ENCODE data around the gene SLC25A43.
A peak's percentile ranks its signal among the peaks of the same experiment; 100 is the strongest.
"Not testable (repeated sequence)": the region's sequence is repeated elsewhere in the genome, so short reads cannot be mapped to it uniquely, and the experiment has no call there.

The SLC25A43 gene

DNA sequence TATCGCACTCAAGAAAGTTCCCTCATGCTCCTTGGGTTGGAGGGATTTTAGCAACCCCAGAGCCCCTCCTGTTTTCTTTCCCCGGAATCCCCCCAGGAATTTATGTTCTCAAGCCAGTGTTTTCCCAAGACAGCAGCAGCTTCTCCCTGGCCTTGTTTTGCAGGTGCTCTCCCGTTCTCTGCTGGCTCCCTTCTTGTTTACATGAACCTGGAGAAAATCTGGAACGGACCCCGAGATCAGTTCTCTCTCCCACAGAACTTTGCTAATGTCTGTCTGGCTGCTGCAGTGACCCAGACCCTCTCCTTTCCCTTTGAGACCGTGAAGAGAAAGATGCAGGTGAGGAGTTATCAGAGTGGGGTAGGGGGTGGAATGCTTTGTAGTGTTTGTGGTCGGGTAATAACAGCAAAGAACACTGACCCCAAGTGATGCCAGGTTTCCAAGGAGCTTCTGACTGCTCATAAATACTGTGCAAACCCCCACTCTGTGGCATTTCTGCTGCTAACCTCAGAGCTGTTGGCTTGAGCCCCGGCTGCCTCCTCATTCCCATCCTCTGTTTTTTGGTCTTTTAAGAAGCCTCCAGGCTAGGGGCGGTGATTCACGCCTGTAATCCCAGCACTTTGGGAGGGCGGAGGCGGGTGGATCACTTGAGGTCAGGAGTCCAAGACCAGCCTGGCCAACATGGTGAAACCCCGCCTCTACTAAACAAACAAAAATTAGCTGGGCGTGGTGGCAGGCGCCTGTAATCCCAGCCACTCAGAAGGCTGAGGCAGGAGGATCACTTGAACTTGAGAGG lies 11.1 kb downstream of the SLC25A43 start:
- DNase-seq = no peak

DNA sequence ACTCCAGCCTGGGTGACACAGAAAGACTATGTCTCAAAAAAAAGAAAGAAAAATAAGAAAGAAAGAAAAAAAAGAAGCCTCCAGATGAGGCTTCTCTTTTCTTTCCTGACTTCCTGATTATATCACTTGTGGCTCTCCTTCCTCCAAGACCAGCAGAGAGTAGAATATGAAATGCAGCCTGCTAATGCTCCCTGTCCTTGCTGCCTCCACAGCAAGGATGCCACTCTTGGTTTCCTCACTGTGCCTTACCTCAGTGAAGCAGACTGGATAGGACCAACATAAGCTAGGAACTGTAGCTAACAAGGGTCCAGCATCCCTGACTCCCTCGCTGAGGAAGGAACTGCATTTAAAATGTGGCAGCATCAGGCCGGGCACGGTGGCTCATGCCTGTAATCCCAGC lies 11.7 kb downstream of the SLC25A43 start:
- no peak for DNase-seq

DNA sequence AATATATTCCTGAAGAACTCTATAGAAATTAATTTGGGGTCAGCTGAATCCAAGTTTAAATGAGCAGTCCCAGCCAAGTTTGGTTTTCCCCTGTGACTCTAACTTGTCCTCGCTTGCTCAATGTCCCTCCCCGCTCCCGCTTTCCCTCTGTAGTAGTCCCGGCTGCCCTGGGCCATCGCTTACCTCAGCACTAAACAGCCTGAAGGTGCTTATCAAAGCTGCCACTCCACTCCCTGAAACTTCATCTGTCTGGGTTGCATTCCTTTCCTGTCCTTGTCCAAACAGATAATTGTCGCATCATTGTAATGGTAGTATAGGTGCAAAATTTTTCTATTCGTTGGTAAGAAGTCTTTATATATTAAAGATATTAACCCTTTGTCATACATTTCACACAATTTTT lies 12.8 kb downstream of the SLC25A43 start:
- DNase-seq = no peak

DNA sequence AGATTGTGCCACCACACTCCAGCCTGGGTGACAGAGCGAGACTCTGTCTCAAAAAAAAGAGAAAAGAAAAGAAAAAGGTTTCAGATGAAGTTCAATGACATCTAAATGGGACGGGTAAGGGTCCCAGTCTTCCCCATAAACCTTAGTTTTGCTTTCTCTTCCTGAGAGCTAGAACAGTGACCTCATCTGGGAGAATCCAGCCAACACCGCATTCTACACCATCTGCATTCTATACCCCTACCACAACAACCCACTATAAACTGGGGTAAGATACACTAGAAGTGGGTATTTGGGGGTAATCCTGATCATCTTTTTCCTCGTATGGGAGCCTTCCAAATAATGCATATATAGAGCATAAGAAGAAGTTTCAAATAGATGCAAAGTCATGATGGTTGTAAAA lies 18.2 kb downstream of the SLC25A43 start:
- DNase-seq = no peak

DNA sequence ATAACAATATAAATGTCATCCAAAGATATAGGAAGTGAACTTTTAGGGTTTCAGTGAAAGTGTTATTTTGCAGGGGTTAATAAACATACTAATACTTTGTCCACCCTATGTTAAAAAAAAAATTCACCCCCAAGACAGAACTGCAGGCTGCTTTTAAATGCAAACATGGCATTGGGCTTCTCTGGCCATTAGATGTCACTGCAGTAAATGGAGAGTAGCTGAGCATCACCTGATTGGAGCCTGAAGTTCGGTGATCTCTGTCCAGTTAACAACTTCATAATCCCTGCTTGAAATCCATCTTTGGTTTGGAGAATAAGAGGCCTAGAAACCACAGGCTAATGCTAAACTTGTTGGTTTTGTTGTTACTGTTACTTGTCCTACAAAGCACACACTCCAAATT lies 18.7 kb downstream of the SLC25A43 start:
- no peak for DNase-seq

DNA sequence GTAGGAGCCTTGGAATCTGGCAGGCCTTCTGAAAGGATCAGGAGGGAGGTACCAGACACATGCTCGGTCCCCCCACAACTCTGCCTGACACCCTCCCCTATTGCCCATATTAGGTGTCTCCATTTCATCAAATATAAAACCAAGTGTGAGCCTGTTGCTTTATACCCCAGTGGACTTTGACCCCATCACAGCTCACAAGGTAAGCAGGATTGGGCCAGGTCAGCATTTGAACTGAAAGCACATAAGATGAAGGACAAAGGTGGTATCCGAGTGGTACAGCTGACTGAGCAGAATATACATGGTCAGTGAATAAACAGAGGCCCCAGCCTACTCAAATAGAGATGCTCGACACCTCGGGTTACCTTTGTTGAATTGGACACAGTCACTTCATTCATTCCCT lies 20.0 kb downstream of the SLC25A43 start:
- DNase-seq = no peak

DNA sequence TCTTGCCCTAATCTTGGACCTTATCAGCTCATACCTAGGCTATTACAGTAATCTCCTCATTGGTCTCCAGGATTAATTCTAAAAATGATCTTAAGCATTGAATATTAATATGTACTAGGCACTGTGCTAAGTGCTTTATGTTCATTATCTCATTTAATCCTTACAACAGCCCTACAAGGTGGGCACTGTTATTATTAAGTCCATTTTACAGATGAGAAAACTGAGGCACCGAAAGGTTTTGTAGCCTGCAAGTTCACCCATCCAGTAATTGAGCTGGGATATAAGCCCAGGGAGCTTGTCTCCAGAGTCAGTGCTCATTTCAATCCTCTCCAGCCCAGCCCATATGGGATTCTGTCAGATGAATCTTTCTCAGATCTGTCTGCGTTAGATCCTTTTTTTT lies 20.8 kb downstream of the SLC25A43 start:
- no peak for DNase-seq

DNA sequence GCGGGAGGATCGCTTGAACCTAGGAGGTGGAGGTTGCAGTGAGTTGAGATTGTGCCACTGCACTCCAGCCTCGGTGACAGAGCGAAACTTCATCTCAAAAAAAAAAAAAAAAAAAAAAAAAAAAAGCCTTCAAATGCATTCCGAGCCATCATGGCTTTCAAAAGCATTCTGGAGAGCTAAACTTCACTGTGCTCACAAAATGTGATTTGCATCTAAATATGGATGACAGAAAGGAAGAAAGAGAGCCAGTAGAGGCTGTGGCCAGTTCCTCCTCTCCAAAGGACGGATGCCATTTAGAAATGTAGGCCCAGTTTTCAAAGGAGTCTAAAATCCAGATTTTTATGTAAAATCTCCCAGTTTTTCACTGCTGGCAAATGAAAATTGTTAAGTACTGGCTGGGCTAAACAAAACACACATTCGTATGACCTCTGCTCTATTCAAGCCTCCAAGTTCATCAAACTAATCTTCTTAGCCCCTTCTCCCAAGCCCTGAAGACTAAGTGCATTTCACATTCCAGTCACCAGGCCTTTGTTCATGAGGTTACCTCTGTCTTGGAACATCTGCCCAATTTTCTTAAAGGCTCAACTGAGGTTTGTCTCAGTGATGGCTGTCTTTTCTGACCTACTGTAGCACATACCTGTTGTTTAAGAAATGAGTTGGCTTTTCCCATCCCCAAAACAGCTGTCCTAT lies 22.0 kb downstream of the SLC25A43 start:
- no peak for DNase-seq

DNA sequence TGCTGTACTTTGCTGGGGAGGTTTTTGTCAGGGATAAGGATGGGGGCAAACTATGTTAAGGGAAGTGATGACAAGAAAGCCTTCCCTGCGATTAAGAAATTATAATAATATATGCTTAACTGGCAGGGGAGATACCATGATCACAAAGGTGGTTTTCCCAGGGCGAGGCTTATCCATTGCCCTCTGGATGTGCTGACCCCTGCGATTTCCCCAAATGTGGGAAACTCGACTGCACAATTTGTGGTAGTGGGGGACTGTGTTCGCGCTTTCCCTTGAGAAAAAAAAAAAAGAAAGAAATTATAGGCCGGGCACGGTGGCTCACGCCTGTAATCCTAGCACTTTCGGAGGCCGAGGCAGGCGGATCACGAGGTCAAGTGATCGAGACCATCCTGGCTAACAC lies 24.5 kb downstream of the SLC25A43 start:
- DNase-seq = no peak

DNA sequence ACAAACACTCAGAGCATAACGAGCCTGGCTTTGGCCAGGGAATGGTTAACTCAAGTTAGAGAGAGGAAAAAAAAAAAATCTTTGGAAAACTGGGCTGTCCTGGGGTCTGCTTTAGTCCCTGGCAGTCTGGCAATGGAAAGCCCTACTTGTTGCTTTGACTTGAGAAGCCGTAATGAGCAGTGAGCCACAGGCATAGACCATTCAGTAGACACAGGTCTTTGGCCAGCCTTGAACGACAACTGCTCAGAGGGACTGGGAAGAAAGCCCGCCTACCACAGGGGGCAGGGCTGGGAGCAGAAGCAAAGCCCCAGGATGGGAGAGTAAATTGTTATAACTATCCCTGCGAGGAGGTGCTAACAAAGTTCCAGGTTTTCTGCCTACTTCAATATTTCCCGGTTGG lies 25.9 kb downstream of the SLC25A43 start:
- no peak for DNase-seq

DNA sequence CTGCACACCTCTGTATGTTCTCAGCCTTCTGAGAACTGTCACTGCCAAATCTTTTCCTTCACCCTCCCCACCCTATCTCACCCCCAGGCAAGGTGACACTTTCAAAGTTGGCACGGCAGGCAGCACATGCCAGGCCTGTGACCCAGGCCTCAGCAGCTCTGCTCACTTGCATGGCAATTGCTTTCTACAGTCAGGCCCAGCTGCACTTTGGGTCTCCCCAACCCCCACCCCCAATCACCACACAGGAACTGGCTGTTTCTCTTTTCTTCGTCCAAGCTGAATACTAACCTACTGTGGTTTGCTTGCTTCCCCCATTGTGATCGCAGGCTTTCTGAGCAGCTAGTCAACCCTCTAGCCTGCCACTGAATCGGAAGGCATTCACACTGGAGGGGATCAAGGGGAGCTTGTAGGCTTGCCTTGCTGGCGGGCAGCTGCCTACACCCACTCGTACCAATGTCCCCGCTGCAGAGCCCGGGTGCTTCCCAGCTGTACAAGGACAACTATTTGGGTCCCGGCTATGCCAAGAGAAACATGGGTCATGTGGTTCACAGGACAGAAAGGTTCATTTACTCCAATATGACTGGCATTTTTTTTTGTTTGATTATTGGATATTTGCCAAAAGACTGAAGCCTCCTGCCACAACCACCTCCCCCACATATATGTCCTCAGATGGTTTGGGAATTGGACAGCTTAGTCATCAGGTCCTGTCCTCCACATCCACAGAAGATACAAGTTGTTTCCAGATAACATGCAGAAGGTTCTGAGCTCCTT lies 28.1 kb downstream of the SLC25A43 start:
- no peak for DNase-seq

DNA sequence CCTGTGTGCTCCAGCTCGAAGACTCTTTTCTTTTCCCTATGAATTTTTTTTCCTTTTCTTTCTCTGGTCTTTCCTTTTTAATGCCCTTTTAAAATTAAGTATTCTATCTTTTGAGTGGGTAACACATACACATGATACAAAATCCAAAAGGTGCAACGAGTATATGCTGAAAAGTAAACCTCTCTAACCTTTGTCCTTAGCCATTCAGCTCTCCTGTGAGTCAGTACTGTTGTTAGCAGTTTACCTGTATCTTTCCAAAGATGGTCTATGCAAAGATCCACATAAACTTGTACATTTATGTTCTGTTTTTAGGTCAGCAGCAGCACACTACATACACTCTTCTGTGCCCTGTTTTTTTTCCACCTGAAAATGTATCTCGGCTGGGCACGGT lies 28.7 kb downstream of the SLC25A43 start:
- DNase-seq = no peak

DNA sequence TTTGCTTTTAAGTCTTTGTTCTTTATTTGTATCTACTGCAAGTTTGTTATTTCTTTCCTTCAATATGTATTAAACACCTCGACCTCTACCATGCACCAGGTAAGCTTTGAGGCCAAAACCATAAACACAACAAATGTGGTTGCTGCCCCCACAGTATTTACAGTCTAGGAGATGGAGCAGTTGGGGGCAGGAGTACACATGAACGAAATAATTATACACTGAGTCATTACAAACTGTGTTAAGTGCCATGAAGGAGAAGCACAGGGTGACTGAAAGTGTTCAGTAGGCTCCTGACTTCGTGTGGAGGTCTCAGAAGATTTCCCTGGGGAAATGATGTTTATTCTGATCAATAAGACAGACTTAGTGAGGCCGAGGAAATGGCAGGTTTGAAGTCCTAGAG lies 30.3 kb downstream of the SLC25A43 start:
- no peak for DNase-seq

DNA sequence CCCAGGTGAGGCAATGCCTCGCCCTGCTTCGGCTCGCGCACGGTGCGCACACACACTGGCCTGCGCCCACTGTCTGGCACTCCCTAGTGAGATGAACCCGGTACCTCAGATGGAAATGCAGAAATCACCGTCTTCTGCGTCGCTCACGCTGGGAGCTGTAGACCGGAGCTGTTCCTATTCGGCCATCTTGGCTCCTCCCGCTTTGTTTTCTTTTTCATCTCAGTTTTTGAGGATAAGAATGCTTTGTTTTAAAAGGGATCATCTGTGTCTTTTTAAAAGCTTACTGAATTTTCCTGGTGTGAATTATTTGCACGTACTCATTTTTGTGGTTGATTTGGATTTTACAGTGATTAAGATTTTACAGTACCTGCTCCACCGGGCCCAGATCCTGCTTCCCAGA lies 42.2 kb downstream of the SLC25A43 start:
- DNase-seq = not testable (repeated sequence)

DNA sequence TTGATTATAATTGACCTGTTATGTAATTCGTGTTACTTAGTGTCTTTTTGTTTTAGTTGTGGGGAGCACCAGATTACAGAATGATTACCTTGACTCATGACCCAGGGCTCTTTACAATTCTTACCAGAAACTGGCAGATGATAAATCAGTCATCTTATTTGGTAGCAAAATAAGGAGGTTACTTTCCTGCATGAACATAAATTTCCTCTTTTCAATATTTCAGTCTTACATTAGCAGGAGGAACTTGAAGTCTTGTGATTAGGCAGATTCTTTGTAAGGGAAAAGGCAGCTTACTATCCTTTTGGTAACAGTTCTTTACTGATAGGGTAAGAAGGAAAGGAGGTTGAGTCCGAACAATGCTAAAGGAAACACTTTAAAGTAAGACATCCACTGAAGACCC lies 43.1 kb downstream of the SLC25A43 start:
- DNase-seq = no peak

DNA sequence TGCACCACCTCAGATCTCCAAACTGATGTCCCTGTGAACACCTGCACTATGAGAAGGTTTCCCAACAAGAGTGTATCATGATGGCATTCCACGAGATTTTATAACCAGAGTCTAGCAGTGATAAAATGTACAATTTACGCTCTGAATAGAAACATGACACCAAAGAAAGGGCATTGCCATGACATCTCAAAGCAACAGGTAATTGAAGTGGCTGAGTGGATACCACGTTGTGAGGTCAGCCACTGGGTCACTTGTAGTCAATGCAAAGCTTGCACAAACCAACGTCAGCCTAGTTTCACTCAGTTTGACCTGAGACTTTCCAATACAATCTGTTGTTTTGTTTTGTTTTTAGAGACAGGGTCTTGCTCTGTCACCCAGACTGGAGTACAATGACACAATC lies 54.1 kb downstream of the SLC25A43 start:
- no peak for DNase-seq

DNA sequence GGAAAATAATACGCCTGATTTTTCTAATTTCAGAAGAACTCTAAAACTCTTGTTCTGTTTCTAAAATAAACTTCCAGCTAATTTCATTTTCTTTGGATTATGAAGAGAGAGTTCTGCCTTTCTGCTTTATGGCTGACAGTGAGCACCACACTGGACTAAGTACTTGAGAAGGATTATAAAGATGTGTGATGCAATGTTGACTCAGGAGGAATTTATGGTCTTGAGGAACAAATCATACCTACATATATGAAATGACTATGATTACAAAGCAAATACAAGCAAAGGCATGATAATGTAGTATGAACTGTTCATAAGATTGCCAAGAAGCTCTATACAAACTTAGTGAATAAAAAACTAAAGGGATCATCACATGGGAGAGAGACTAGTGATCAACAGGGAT lies 56.1 kb downstream of the SLC25A43 start:
- DNase-seq = no peak

DNA sequence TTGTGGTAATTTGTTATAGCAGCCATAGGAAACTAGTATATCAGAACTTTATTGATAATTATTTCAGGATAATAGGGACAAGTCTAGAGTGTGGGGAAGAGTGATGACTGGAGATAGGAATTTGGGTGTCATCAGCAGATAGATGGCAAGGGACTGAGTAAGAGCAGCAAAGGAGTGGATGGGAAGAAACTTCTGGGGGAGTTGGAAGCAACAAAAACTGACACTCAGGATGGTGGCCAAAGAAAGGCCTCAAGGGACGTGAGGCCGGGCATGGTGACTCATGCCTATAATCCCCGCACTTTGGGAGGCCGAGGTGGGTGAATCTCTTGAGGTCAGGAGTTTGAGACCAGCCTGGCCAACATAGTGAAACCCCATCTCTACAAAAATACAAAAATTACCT lies 60.0 kb downstream of the SLC25A43 start:
- no peak for DNase-seq

DNA sequence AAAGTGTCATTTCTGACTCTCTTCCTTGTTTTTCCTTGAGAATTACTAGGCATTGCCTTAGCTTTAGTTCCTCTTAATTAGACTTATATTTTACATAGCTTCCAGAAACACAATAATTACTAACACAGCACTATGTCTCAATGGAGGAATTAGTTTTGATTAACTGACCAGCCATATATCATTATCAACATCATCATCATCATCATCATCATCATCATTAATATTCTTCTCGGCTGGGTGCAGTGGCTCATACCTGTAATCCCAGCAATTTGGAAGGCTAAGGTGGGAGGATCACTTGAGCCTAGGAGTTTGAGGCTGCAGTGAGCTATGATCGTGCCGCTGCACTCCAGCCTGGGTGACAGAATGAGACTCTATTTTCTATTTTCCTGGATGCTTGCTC lies 66.4 kb downstream of the SLC25A43 start:
- no peak for DNase-seq

DNA sequence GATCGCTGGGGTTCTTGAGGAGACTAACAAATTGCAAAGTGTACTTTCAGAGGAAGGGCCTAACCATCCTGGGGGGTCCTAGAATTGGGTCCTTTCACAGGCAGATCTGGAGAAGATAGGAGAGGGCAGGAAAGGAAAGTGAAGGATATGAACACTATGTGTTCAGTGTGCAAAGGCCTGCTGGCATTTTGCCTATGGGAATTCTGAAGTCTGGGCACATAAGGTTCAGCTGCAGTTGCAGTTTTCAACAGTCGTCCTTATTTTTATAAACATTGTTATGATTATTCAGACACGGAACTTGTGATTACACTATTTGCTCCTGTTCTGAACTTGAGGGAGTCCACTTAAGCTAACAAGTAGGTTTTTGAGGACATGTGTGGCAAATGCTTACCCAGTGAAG lies 67.8 kb downstream of the SLC25A43 start:
- DNase-seq = no peak

DNA sequence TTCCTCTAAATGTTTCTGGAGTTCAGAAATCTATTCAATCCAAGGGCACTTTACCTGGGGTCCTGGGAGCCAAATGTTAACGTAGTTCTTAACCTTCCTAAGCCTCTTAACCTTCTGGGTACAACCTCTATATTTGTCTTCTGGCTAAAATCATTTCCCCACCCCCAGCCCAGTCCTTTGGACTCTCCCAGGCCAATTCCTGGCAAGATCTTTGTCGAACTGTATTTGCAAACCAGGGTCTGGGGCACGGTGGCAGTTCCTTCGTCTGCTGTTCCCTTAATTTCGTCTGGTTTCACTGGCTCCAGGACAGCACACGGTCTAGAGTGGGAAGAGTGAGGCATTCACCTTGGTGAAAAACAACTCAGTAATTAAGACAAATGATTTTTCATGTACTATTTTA lies 68.3 kb downstream of the SLC25A43 start:
- DNase-seq = no peak

DNA sequence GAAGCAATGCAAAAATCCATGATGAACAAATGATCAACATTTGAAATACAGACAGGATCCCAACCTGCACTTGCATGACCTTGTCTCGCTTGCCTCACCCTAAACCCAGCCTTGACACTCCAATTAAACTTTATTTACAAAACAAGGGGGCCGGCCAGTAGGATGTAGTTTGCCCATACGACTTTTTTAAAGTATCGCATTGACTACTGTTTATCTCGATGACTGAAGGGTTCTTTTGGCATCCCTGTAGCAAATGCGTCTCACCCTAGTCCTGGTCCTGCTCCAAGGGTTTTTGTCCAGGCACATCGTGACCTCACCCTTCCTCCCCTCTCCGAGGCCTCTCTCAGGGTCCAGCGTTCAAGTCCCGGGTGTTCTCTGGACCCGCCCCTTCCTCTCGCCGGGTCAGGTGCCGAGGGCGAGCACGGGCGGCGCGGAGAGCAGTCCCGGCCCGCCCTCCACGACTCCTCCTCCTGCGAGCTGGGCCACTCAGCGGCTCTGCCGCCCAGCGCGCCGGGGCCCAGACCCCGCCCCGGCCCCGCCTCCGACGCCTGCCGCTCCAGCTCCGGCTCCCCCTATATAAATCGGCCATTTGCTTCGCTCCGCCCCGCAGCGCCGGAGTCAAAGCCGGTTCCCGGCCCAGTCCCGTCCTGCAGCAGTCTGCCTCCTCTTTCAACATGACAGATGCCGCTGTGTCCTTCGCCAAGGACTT lies 68.9 kb downstream of the SLC25A43 start, which contains the start of gene SLC25A5:
SLC25A5 (plus strand) TSS at position 603 of the 709 bp plus-strand sequence; CDS start at position 675, 72 bp downstream.
- peak; percentile 87 for DNase-seq

All from stimulated activated CD4-positive, alpha-beta T cell treated with anti-CD3 and anti-CD28 coated beads, Interleukin-15, amount 100 ng/mL, for 24 hours (primary cell).